ENCODE measurements around the gene RELN. TPM values are rescaled to one million over a fixed set of nuclear protein-coding genes. Genes with fewer than 3 reads are reported as not detected.

Gene RELN
- total and polyA plus RNA-seq, 2 of the 13 experiments (the other 11 are each of a cell fraction or from before 2014, with no cell fraction given) = 315 to 332 TPM

DNA sequence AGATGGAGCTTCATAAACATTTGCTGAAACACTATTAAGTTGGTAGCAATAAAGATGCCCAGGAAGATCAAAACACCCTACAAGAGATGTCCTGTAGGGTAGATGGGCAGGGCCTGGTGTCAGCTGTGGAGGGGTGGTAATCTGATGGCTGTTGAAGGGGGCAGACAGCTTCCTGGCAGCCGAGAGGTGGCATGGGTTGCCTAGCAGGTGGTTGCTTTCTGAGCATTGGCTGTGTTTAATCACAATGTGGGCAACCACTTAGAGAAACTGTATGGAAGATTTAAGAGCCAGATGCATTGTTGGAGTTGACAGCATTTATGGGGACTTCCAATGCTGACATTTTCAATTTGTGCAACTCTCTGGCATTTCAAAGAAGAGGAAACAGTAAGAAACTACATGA, 463.5 kb downstream of the RELN start (continued):
- TF ChIP-seq, protein P1, sequence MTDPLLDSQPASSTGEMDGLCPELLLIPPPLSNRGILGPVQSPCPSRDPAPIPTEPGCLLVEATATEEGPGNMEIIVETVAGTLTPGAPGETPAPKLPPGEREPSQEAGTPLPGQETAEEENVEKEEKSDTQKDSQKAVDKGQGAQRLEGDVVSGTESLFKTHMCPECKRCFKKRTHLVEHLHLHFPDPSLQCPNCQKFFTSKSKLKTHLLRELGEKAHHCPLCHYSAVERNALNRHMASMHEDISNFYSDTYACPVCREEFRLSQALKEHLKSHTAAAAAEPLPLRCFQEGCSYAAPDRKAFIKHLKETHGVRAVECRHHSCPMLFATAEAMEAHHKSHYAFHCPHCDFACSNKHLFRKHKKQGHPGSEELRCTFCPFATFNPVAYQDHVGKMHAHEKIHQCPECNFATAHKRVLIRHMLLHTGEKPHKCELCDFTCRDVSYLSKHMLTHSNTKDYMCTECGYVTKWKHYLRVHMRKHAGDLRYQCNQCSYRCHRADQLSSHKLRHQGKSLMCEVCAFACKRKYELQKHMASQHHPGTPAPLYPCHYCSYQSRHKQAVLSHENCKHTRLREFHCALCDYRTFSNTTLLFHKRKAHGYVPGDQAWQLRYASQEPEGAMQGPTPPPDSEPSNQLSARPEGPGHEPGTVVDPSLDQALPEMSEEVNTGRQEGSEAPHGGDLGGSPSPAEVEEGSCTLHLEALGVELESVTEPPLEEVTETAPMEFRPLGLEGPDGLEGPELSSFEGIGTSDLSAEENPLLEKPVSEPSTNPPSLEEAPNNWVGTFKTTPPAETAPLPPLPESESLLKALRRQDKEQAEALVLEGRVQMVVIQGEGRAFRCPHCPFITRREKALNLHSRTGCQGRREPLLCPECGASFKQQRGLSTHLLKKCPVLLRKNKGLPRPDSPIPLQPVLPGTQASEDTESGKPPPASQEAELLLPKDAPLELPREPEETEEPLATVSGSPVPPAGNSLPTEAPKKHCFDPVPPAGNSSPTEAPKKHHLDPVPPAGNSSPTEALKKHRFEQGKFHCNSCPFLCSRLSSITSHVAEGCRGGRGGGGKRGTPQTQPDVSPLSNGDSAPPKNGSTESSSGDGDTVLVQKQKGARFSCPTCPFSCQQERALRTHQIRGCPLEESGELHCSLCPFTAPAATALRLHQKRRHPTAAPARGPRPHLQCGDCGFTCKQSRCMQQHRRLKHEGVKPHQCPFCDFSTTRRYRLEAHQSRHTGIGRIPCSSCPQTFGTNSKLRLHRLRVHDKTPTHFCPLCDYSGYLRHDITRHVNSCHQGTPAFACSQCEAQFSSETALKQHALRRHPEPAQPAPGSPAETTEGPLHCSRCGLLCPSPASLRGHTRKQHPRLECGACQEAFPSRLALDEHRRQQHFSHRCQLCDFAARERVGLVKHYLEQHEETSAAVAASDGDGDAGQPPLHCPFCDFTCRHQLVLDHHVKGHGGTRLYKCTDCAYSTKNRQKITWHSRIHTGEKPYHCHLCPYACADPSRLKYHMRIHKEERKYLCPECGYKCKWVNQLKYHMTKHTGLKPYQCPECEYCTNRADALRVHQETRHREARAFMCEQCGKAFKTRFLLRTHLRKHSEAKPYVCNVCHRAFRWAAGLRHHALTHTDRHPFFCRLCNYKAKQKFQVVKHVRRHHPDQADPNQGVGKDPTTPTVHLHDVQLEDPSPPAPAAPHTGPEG (CRISPR knock-in tag; IDR thresholded peaks at IDR 0.05) = no peak

DNA sequence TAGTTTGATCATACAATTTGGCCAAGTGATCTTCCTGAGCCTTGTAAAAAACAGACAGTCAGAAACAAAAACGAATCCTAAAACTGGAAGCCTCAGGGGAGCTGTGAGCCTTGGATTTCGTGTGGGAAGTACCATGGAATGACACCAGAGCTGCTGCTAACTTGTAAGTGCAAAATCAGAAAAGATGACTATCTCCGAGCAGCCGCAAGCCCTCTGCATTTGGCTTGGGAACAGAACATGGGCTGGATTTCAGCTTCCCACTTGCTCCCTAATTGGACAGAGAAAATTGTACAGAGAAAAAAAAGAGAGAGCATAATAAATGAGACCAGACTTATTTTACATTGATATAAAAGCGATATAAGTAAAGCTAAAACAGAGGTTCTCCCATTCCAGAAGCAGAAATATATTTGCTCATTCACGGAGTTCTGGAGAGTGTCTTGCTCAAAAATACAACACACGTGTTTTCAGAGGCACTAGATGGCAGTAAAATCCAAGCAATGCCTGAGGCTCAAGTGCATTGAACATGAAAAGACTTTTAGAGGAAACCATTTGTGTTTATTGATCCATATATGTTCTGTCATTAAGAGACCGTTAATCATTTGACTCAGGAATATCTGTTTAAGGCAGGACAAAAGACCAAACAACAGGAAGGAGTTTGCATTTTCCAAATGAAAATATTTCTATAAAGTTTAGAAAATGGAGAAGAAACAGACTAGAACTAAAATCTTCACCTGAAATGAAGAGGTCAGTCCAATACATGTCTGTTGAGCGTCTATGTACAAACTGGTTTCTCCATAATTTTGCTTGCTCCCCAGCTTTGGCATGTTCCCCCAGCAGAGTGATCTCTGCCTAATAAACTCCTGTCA, 465.2 kb downstream of the RELN start:
- no peak overlapping the region for H3K4me2 ChIP-seq (ENCODE audit: low read depth, low read length)
- DNase-seq (ENCODE audit: low spot score) (peak; percentile 3), ATAC-seq (no peak; the same call in 2 of the 3 replicates), FAIRE-seq (no peak)
- no peaks in the 10 kb centered on the region for H3K27me3 ChIP-seq (ENCODE audit: control insufficient read depth in 1 of 2, insufficient read depth in 2 of 2, low read length in 2 of 2)
- H3K36me3 ChIP-seq (replicated peaks in 1 of 2; ENCODE audit: control insufficient read depth in 1 of 2, insufficient read depth in 2 of 2, low read length in 2 of 2) = peaks cover 0 to 20% of the 10 kb centered on the region in 2 experiments; a peak in 2 of 5 replicates
- H3K4me1 ChIP-seq (ENCODE audit: insufficient read depth, low read length) = no peaks in the 10 kb centered on the region
- CTCF ChIA-PET (ENCODE audit: low intra/inter-chr PET ratio, low total read pairs) = interaction anchor here (0.8 to 1.4 kb wide), 2 partner anchors 636 to 1324 kb away, joined by 3 read pairs; no protein-coding TSS in a partner anchor
- no peak overlapping the region for H3K9ac ChIP-seq (ENCODE audit: insufficient read depth, low read depth, low read length)
- TF ChIP-seq, protein P2, sequence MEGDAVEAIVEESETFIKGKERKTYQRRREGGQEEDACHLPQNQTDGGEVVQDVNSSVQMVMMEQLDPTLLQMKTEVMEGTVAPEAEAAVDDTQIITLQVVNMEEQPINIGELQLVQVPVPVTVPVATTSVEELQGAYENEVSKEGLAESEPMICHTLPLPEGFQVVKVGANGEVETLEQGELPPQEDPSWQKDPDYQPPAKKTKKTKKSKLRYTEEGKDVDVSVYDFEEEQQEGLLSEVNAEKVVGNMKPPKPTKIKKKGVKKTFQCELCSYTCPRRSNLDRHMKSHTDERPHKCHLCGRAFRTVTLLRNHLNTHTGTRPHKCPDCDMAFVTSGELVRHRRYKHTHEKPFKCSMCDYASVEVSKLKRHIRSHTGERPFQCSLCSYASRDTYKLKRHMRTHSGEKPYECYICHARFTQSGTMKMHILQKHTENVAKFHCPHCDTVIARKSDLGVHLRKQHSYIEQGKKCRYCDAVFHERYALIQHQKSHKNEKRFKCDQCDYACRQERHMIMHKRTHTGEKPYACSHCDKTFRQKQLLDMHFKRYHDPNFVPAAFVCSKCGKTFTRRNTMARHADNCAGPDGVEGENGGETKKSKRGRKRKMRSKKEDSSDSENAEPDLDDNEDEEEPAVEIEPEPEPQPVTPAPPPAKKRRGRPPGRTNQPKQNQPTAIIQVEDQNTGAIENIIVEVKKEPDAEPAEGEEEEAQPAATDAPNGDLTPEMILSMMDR (CRISPR knock-in tag; IDR thresholded peaks at IDR 0.05) = peak; percentile 40
- peak; percentile 34 for TF ChIP-seq STAG1 (CRISPR knock-in tag; IDR thresholded peaks at IDR 0.05)
- no peak for TF ChIP-seq ZNF879 (CRISPR knock-in tag; IDR thresholded peaks at IDR 0.05)
- H3K79me2 ChIP-seq (ENCODE audit: insufficient read depth, low read length) = no peaks in the 10 kb centered on the region
- H3K9me3 ChIP-seq (ENCODE audit: low read length) = no peaks in the 10 kb centered on the region
- BruUV-seq (replicated peaks) = no TSS peak
- H3K27ac ChIP-seq (ENCODE audit: extremely low read length, insufficient read depth, low read length) = no peak overlapping the region
- in situ Hi-C loops (cut with HindIII; ENCODE audit: extremely low pct_ligation_motif_present, low pct_unique_long_range_greater_than_20kb) = no loop called here
- no peak overlapping the region for H3K4me3 ChIP-seq (replicated peaks in 1 of 3; ENCODE audit: insufficient read depth in 1 of 3, low read depth in 2 of 3, low read length in 3 of 3)
- no peaks in the 10 kb centered on the region for H4K20me1 ChIP-seq (ENCODE audit: insufficient read depth, low read length)
- 65% methylated on average over 9 of the region's 9 CpGs for WGBS (ENCODE audit: low lambda C conversion rate)
- POLR2A ChIA-PET = no interaction called here
- H2AFZ ChIP-seq (ENCODE audit: low read length) = no peak overlapping the region
- intact Hi-C loops (cut with micrococcal nuclease; ENCODE audit: unreplicated experiment) = no loop called here
